GM12875 (cell line): ENCODE results near the gene HARBI1.

ENCODE experiments used
- H3K4me3 ChIP-seq: one replicate; pipeline ENCODE4 v1.5.1; 2011; ENCODE audit warnings: low read depth, low read length, control low read depth
- TF ChIP-seq, protein P1 (sequence below): IDR thresholded peaks from 2 replicates; pipeline ENCODE4 v1.5.1; 2011; ENCODE audit warnings: low read depth, mild to moderate bottlenecking, control low read depth, inconsistent platforms, low read length, moderate library complexity, borderline replicate concordance; ENCODE audit not compliant: insufficient read depth

The HARBI1 gene

DNA sequence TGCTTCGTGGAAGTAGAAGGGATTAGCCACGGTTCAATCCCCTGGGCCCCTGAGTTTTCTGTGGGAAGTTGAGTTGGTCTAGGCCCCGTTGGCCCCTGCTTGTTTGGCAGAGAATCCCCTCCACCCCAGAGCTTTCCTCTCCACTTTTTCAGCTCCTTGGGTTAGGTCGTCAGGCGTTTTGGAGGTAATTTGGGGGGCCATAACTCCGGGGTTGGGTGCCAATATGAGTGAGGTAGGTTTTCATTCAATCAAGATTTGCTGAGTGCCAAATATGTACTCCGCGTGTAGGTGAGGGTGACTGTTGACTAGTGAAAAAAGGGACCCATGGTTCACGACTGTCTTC lies 916 bp upstream of the HARBI1 start:
- TF ChIP-seq, protein P1, sequence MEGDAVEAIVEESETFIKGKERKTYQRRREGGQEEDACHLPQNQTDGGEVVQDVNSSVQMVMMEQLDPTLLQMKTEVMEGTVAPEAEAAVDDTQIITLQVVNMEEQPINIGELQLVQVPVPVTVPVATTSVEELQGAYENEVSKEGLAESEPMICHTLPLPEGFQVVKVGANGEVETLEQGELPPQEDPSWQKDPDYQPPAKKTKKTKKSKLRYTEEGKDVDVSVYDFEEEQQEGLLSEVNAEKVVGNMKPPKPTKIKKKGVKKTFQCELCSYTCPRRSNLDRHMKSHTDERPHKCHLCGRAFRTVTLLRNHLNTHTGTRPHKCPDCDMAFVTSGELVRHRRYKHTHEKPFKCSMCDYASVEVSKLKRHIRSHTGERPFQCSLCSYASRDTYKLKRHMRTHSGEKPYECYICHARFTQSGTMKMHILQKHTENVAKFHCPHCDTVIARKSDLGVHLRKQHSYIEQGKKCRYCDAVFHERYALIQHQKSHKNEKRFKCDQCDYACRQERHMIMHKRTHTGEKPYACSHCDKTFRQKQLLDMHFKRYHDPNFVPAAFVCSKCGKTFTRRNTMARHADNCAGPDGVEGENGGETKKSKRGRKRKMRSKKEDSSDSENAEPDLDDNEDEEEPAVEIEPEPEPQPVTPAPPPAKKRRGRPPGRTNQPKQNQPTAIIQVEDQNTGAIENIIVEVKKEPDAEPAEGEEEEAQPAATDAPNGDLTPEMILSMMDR: no peak
- peak overlapping the region; percentile 98 for H3K4me3 ChIP-seq

GRCh38 chr11:46616551-46617133 lies 385 bp downstream of the HARBI1 start:
- H3K4me3 ChIP-seq: peak overlapping the region; percentile 98
- TF ChIP-seq, protein P1: no peak

DNA sequence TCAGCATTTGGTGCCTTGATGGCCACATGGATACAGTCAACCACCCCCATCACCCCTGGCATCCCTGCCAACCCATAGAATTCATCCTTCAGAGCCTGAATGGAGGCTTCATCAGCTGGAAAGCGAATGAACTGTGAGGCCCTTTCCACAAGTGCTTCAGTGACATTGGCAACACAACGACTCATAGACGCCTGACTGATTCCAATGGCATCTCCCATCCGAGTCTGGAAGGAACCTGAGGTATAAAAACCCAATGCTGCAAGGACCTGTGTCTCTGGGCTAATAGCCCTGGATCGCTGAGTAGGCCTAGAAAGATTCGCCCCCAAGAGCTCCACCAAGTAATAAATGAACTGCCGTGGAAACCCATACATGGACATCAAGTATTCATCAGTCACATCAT lies 1.3 kb downstream of the HARBI1 start:
- TF ChIP-seq, protein P1: no peak
- H3K4me3 ChIP-seq: no peak overlapping the region

DNA sequence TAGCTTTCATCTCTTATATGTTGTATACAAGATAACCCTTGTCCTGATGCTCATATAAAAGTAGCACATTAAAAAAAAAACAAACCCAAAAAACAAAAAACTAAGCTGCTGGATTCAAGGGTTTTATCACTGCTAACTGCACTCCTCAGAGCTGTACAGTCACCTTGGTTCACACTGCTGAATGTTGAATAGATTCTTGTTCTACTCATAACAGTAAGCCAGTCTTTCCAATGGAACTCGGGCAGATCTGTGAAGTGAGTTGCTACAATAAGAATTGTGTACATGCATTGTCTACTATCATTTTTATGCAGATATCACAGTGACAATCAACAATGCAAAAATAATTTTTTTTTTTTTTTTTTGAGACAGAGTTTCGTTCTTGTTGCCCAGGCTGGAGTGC lies 4.7 kb downstream of the HARBI1 start:
- TF ChIP-seq, protein P1: no peak
- no peak overlapping the region for H3K4me3 ChIP-seq

- H3K4me3 ChIP-seq: no peak overlapping the region
- TF ChIP-seq, protein P1: no peak
Observed at GRCh38 chr11:46611526-46612304, 5.3 kb downstream of the HARBI1 start.

DNA sequence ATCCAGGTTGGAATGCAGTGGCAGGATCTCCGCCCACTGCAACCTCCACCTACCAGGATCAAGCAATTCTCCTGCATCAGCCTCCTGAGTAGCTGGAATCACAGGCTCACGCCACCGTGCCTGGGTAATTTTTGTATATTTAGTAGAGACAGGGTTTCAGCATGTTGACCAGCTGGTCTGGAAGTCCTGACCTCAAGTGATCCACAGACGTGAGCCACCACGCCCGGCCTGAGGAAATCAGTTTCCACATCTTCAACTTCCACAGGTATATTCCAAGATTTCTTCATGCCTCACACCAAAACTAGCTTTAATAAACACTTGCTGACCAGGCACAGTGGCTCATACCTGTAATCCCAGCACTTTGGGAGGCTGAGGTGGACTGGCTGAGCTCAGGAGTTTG lies 7.6 kb downstream of the HARBI1 start:
- H3K4me3 ChIP-seq: no peak overlapping the region
- TF ChIP-seq, protein P1: no peak

- no peak overlapping the region for H3K4me3 ChIP-seq
- TF ChIP-seq, protein P1: no peak
Observed at GRCh38 chr11:46607516-46607915, 9.5 kb downstream of the HARBI1 start.
